ENCODE data around the gene ESYT1.

The ESYT1 gene

GRCh38 chr12:56157201-56158028 is 29.3 kb downstream of the ESYT1 start:
- peak overlapping the region; percentile 99 for H3K4me3 ChIP-seq (ENCODE audit: low read depth, low read length)
- ChIA-PET POLR2A (interaction anchor here (0.8 to 2.8 kb wide), 10 partner anchors 29 to 161 kb away, joined by 3 to 23 read pairs (median 5); partner anchors contain the start of genes ESYT1, RNF41, RPL41 and SMARCC2), CTCF (interaction anchor here (1.0 to 4.2 kb wide), 3 partner anchors 31 to 39 kb away, joined by 7 to 35 read pairs (median 10); partner anchors contain the start of gene ZC3H10)
- peak; percentile 34 for DNase-seq (ENCODE audit: low read depth, low spot score)
- TF ChIP-seq CTCF (IDR thresholded peaks at IDR 0.05; ENCODE audit: insufficient read depth, low read length, missing control alignments): peak; percentile 75

- DNase-seq (ENCODE audit: low read depth, low spot score): peak; percentile 86
- CTCF ChIA-PET: interaction anchor here (0.9 to 4.2 kb wide), 4 partner anchors 25 to 39 kb away, joined by 4 to 35 read pairs (median 14); partner anchors contain the start of genes ESYT1, SMARCC2 and ZC3H10
- H3K4me3 ChIP-seq (ENCODE audit: low read depth, low read length): peak within 1 kb of the TSS; percentile 99
- POLR2A ChIA-PET: interaction anchor here (0.8 to 2.8 kb wide), 11 partner anchors 30 to 111 kb away, joined by 3 to 23 read pairs (median 5); partner anchors contain the start of genes ESYT1, RNF41, RPL41 and SMARCC2
- no peak for TF ChIP-seq CTCF (IDR thresholded peaks at IDR 0.05; ENCODE audit: insufficient read depth, low read length, missing control alignments)
Observed at GRCh38 chr12:56158029-56158925, 30.2 kb downstream of the ESYT1 start, which contains the start of gene MYL6. TSS of gene MYL6 (plus strand) at chr12:56158359. CDS start at chr12:56158402, 43 bp downstream.

- peak overlapping the region; percentile 99 for H3K4me3 ChIP-seq (ENCODE audit: low read depth, low read length)
- ChIA-PET POLR2A (interaction anchor here (0.9 to 2.8 kb wide), 9 partner anchors 29 to 112 kb away, joined by 4 to 23 read pairs (median 5); partner anchors contain the start of genes ESYT1, RNF41, RPL41 and SMARCC2), CTCF (interaction anchor here (0.9 to 4.2 kb wide), 5 partner anchors 25 to 40 kb away, joined by 4 to 35 read pairs (median 6); partner anchors contain the start of genes ESYT1, SMARCC2 and ZC3H10)
- DNase-seq (ENCODE audit: low read depth, low spot score): peak; percentile 28
- no peak for TF ChIP-seq CTCF (IDR thresholded peaks at IDR 0.05; ENCODE audit: insufficient read depth, low read length, missing control alignments)
Observed at GRCh38 chr12:56158926-56159461, 30.9 kb downstream of the ESYT1 start.

- H3K4me3 ChIP-seq (ENCODE audit: low read depth, low read length): peak overlapping the region; percentile 99
- DNase-seq (ENCODE audit: low read depth, low spot score): no peak
- POLR2A ChIA-PET: interaction anchor here (1.1 to 2.8 kb wide), 8 partner anchors 10 to 112 kb away, joined by 4 to 23 read pairs (median 6); partner anchors contain the start of genes ESYT1, RNF41 and SMARCC2
- CTCF ChIA-PET: interaction anchor here (0.9 to 4.2 kb wide), 4 partner anchors 29 to 41 kb away, joined by 6 to 35 read pairs (median 14); partner anchors contain the start of genes ESYT1, SMARCC2 and ZC3H10
- TF ChIP-seq CTCF (IDR thresholded peaks at IDR 0.05; ENCODE audit: insufficient read depth, low read length, missing control alignments): no peak
Observed at GRCh38 chr12:56159482-56160192, 31.6 kb downstream of the ESYT1 start.

- TF ChIP-seq CTCF (IDR thresholded peaks at IDR 0.05; ENCODE audit: insufficient read depth, low read length, missing control alignments): no peak
- DNase-seq (ENCODE audit: low read depth, low spot score): no peak
- peak overlapping the region; percentile 99 for H3K4me3 ChIP-seq (ENCODE audit: low read depth, low read length)
Observed at GRCh38 chr12:56160193-56160763, 32.2 kb downstream of the ESYT1 start.

More at GRCh38 chr12:56160193-56160763, 32.2 kb downstream of the ESYT1 start:
- ChIA-PET CTCF (interaction anchor here (0.9 to 4.2 kb wide), 4 partner anchors 29 to 41 kb away, joined by 6 to 35 read pairs (median 18); partner anchors contain the start of genes SMARCC2 and ZC3H10), POLR2A (interaction anchor here (1.8 to 3.8 kb wide), 5 partner anchors 9 to 33 kb away, joined by 8 to 23 read pairs (median 14); partner anchors contain the start of genes ESYT1 and SMARCC2)
